ENCODE measurements around the gene CDHR2.

DNA sequence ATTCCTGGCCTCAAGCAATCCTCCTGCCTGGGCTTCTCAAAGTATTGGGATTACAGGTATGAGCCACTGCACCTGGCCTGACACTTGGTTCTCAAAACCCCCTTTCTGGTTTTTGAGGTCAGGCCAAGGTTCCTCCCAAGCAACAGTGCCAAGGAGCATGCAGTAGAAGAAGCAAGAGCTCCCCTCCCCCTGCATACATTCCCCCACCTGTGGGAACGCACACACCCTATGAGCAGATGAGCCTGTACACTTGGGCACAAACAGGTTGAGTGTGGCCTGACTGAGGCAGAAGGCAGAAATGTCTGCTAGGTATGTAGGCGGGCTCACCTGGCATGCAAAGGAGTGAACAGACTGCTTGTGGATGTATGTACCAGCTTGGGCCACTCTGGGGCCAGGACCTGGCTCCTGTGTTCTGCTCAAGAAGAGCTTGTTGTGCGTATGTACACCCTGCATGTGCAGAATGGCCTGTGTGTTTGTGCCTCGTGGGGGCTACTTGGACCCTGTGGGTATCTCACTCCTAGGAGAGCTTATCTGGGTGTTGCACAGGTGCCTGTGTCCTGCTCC, 59.1 kb downstream of the CDHR2 start:
- TF ChIP-seq BHLHE40 (IDR thresholded peaks at IDR 0.05; ENCODE audit: low read length) (no peak), KAT7 (CRISPR knock-in tag; IDR thresholded peaks at IDR 0.05; ENCODE audit: borderline replicate concordance) (no peak), SNRNP70 (IDR thresholded peaks at IDR 0.05; ENCODE audit: low read depth, low read length) (no peak), PBX3 (CRISPR knock-in tag; IDR thresholded peaks at IDR 0.05; ENCODE audit: borderline replicate concordance) (no peak), TBL1XR1 (IDR thresholded peaks at IDR 0.05; ENCODE audit: borderline replicate concordance, low read length, partially characterized antibody) (no peak), YEATS2 (CRISPR knock-in tag; IDR thresholded peaks at IDR 0.05; ENCODE audit: borderline replicate concordance) (no peak), ZNF746 (CRISPR knock-in tag; IDR thresholded peaks at IDR 0.05) (no peak), RAD21 (CRISPR knock-in tag; IDR thresholded peaks at IDR 0.05) (no peak), MEIS1 (CRISPR knock-in tag; IDR thresholded peaks at IDR 0.05; ENCODE audit: borderline replicate concordance) (no peak), PTBP1 (IDR thresholded peaks at IDR 0.05; ENCODE audit: low read depth, low read length, poor library complexity, severe bottlenecking) (no peak)
- TF ChIP-seq, protein P1, sequence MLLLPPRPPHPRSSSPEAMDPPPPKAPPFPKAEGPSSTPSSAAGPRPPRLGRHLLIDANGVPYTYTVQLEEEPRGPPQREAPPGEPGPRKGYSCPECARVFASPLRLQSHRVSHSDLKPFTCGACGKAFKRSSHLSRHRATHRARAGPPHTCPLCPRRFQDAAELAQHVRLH (CRISPR knock-in tag; IDR thresholded peaks at IDR 0.05; ENCODE audit: borderline replicate concordance, low read depth): no peak
- TF ChIP-seq, protein P2, sequence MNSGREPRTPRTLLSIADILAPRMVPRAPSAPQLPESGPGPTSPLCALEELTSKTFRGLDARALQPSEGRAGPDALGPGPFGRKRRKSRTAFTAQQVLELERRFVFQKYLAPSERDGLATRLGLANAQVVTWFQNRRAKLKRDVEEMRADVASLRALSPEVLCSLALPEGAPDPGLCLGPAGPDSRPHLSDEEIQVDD (CRISPR knock-in tag; IDR thresholded peaks at IDR 0.05; ENCODE audit: borderline replicate concordance): no peak

All from HepG2 (cell line).